Measurements from ENCODE around the gene KDM5A. TPM values are rescaled to one million over a fixed set of nuclear protein-coding genes. Genes with fewer than 3 reads are reported as not detected.
"Not testable (repeated sequence)": the region's sequence is repeated elsewhere in the genome, so short reads cannot be mapped to it uniquely, and the experiment has no call there.

Gene KDM5A
- polyA plus RNA-seq, 1 experiment: 33.9 TPM

DNA sequence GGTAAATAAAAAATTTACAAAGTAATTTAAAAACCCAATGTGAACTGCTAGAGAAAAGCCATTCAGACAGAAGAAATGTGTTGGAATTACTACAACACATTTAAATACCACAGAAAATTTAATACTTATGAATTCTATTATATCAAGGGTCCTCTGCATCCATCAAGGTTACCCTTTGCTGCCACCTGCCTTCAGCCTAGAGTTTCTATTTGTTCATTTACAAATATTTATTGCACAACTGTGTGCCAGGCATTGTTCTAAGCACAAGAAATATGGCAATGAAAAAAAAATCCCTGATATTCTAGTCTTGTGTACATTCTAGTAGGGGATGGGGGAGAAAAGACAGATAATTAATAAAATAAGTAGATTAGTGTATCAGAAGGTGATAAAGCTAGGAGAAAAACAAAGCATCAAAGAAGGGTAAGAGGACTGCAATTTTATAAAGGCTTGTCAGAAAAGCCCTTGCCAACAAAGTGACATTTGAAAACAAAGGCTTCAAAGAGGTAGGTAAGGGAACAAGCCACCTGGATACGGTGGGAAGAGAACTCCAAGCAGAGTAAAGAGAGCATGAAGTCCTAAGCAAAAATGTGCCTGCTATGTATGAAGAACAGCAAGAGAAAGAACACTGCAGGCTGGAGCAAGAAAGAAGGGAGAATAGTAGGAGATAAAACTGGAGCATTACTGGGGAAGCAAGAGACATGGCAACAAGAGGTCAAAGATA lies 67.4 kb downstream of the KDM5A start:
- no peak for DNase-seq (ENCODE audit: low read depth, low spot score)

DNA sequence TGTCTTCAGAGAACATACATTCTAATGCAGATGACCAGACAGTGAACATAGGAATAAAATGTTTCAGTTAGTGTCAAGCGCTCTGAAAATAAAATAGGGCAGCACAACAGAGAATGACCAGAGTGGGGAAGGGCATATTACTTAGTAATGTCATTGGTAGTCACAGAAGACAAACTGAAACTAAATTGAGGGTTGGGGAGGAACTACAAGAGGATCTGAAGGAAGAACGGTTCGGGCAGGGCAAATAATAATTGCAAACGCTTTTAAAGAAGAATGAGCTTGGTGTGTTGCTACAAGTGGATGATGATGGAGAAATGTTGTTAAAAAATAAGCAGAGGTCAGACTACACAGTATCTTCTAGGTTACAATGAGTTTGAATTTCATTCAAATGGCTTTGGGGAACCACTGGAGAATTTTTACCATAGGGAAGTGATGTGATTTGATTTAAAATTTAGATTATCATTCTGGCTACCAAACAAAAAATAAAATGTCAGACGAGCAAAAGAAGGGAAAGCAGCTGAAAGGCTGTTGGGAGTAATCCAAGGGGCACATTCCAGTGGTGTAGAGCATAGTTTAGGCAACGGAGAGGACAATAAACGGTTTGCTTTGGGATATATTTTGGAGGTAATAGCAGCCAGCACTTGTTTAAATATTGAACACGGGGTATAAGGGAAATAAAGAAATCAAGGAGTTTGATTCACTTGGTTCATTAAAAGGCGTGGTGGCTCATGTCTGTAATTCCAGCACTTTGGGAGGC lies 70.2 kb downstream of the KDM5A start:
- TF ChIP-seq, protein P1, sequence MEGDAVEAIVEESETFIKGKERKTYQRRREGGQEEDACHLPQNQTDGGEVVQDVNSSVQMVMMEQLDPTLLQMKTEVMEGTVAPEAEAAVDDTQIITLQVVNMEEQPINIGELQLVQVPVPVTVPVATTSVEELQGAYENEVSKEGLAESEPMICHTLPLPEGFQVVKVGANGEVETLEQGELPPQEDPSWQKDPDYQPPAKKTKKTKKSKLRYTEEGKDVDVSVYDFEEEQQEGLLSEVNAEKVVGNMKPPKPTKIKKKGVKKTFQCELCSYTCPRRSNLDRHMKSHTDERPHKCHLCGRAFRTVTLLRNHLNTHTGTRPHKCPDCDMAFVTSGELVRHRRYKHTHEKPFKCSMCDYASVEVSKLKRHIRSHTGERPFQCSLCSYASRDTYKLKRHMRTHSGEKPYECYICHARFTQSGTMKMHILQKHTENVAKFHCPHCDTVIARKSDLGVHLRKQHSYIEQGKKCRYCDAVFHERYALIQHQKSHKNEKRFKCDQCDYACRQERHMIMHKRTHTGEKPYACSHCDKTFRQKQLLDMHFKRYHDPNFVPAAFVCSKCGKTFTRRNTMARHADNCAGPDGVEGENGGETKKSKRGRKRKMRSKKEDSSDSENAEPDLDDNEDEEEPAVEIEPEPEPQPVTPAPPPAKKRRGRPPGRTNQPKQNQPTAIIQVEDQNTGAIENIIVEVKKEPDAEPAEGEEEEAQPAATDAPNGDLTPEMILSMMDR (IDR thresholded peaks at IDR 0.05; ENCODE audit: low read depth, low read length): no peak
- Histone ChIP-seq H3K9me3 (ENCODE audit: control insufficient read depth, insufficient read depth, low read length) (no peaks in the 10 kb centered on the region), H3K4me3 (ENCODE audit: low read depth, low read length) (no peak overlapping the region), H3K27ac (ENCODE audit: low read depth, low read length) (no peak overlapping the region), H3K27me3 (ENCODE audit: control insufficient read depth, insufficient read depth, low read length) (no peaks in the 10 kb centered on the region)
- ChIA-PET POLR2A (no interaction called here), CTCF (no interaction called here)
- no peak for DNase-seq (ENCODE audit: low read depth, low spot score)

More for the DNA sequence above, 67.4 kb downstream of the KDM5A start:
- H3K27me3 ChIP-seq (ENCODE audit: control insufficient read depth, insufficient read depth, low read length): no peaks in the 10 kb centered on the region
- H3K27ac ChIP-seq (ENCODE audit: low read depth, low read length): no peak overlapping the region
- H3K4me3 ChIP-seq (ENCODE audit: low read depth, low read length): no peak overlapping the region
- CTCF ChIA-PET: no interaction called here
- H3K9me3 ChIP-seq (ENCODE audit: control insufficient read depth, insufficient read depth, low read length): no peaks in the 10 kb centered on the region
- POLR2A ChIA-PET: no interaction called here
- TF ChIP-seq, protein P1 (IDR thresholded peaks at IDR 0.05; ENCODE audit: low read depth, low read length): no peak

DNA sequence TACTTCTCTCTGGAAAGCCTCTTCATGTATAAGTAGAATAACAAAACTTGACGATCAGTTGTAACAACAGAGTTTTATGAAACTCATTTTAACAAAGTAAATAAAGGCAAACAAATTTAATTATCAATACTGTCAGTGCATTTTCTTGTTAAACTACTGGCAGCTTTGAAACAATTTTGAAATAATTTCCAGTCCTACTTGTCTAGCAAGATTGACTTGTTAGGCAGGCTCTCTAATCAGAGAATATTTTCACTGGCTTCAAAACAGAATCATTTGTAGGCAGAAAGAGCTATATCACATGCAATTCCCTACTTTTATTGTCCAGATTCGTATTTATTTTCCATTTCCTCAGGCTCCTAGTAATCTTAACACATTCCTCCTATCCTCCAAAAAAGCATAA lies 80.6 kb downstream of the KDM5A start:
- no peak overlapping the region for H3K4me3 ChIP-seq (ENCODE audit: low read depth, low read length)
- ChIA-PET POLR2A (no interaction called here), CTCF (no interaction called here)
- no peaks in the 10 kb centered on the region for H3K27me3 ChIP-seq (ENCODE audit: control insufficient read depth, insufficient read depth, low read length)
- TF ChIP-seq, protein P1 (IDR thresholded peaks at IDR 0.05; ENCODE audit: low read depth, low read length): no peak
- H3K9me3 ChIP-seq (ENCODE audit: control insufficient read depth, insufficient read depth, low read length): no peaks in the 10 kb centered on the region
- no peak for DNase-seq (ENCODE audit: low read depth, low spot score)
- no peak overlapping the region for H3K27ac ChIP-seq (ENCODE audit: low read depth, low read length)

GRCh38 chr12:307406-307805 lies 81.7 kb downstream of the KDM5A start:
- no peak for DNase-seq (ENCODE audit: low read depth, low spot score)
- Histone ChIP-seq H3K27ac (ENCODE audit: low read depth, low read length) (no peak overlapping the region), H3K9me3 (ENCODE audit: control insufficient read depth, insufficient read depth, low read length) (no peaks in the 10 kb centered on the region), H3K4me3 (ENCODE audit: low read depth, low read length) (no peak overlapping the region), H3K27me3 (ENCODE audit: control insufficient read depth, insufficient read depth, low read length) (no peaks in the 10 kb centered on the region)
- POLR2A ChIA-PET: no interaction called here
- CTCF ChIA-PET: no interaction called here
- TF ChIP-seq, protein P1 (IDR thresholded peaks at IDR 0.05; ENCODE audit: low read depth, low read length): no peak

DNA sequence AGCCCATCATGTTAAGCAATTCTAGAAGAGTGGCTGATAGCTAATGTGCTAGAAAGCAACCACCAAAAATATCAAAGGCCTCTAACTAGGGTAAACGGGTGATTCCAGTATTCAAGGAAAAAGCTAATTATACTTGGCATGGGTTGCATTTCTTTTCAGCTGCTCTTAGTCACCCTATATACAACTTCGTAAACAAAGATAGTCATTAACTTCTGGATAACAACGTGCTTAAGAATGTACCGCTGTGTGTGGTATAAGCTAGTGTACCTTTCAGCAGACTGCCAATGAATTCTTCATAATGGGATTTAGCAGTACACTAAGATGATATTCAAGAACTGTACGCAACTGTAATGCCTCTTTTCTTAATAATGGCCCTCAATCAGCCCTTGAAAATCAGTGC lies 84.3 kb downstream of the KDM5A start:
- DNase-seq (ENCODE audit: low read depth, low spot score): no peak
- ChIA-PET POLR2A (no interaction called here), CTCF (no interaction called here)
- H3K27ac ChIP-seq (ENCODE audit: low read depth, low read length): no peak overlapping the region
- no peak overlapping the region for H3K4me3 ChIP-seq (ENCODE audit: low read depth, low read length)
- TF ChIP-seq, protein P1 (IDR thresholded peaks at IDR 0.05; ENCODE audit: low read depth, low read length): no peak
- no peaks in the 10 kb centered on the region for H3K9me3 ChIP-seq (ENCODE audit: control insufficient read depth, insufficient read depth, low read length)
- no peaks in the 10 kb centered on the region for H3K27me3 ChIP-seq (ENCODE audit: control insufficient read depth, insufficient read depth, low read length)

DNA sequence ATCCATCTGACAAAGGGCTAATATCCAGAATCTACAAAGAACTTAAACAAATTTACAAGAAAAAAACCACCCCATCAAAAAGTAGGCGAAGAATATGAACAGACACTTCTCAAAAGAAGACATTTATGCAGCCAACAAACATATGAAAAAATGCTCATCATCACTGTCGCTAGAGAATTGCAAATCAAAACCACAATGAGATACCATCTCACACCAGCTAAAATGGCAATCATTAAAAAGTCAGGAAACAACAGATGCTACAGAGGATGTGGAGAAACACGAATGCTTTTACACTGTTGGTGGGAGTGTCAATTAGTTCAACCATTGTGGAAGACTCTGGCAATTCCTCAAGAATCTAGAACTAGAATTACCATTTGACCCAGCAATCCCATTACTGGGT lies 86.4 kb downstream of the KDM5A start:
- H3K27me3 ChIP-seq (ENCODE audit: control insufficient read depth, insufficient read depth, low read length); CTCF ChIA-PET; H3K27ac ChIP-seq (ENCODE audit: low read depth, low read length); POLR2A ChIA-PET; H3K4me3 ChIP-seq (ENCODE audit: low read depth, low read length); H3K9me3 ChIP-seq (ENCODE audit: control insufficient read depth, insufficient read depth, low read length); DNase-seq (ENCODE audit: low read depth, low spot score): not testable (repeated sequence)

DNA sequence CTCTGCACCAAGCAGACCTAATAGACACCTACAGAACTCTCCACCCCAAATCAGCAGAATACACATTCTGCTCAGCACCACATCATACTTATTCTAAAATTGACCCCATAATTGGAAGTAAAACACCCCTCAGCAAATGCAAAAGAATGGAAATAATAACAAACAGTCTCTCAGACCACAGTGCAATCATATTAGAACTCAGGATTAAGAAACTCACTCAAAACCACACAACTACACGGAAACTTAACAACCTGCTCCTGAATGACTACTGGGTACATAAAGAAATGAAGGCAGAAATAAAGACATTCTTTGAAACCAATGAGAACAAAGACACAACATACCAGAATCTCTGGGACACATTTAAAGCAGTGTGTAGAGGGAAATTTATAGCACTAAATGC lies 89.0 kb downstream of the KDM5A start:
- H3K27me3 ChIP-seq (ENCODE audit: control insufficient read depth, insufficient read depth, low read length); H3K27ac ChIP-seq (ENCODE audit: low read depth, low read length); DNase-seq (ENCODE audit: low read depth, low spot score); H3K9me3 ChIP-seq (ENCODE audit: control insufficient read depth, insufficient read depth, low read length); CTCF ChIA-PET; POLR2A ChIA-PET; H3K4me3 ChIP-seq (ENCODE audit: low read depth, low read length): not testable (repeated sequence)

Data from AG04450 (cell line).